KOPT-K1 (cell line): ENCODE results near the gene ZNF775.

ENCODE experiments used
- H3K27ac ChIP-seq: fragments of 200-600 bp; sonication (generic); 2 replicates; pipeline ENCODE4 v1.5.1; 2016; ENCODE audit warnings: antibody characterized with exemption, mild to moderate bottlenecking, low read depth, low read length; ENCODE audit not compliant: poor library complexity, severe bottlenecking
- H3K36me3 ChIP-seq: fragments of 200-600 bp; sonication (generic); 2 replicates; pipeline ENCODE4 v1.5.1; 2017; ENCODE audit warnings: antibody characterized with exemption, mild to moderate bottlenecking, low read length, moderate library complexity; ENCODE audit not compliant: insufficient read depth
- H3K9me3 ChIP-seq: fragments of 200-600 bp; sonication (generic); 2 replicates; pipeline ENCODE4 v1.5.1; 2017; ENCODE audit warnings: antibody characterized with exemption, low read length, mild to moderate bottlenecking; ENCODE audit not compliant: insufficient read depth, poor library complexity, severe bottlenecking

ZNF775 gene

GRCh38 chr7:150432915-150433892 is 54.1 kb downstream of the ZNF775 start:
- H3K9me3 ChIP-seq: no peaks in the 10 kb centered on the region
- H3K36me3 ChIP-seq: no peaks in the 10 kb centered on the region
- no peak overlapping the region for H3K27ac ChIP-seq

DNA sequence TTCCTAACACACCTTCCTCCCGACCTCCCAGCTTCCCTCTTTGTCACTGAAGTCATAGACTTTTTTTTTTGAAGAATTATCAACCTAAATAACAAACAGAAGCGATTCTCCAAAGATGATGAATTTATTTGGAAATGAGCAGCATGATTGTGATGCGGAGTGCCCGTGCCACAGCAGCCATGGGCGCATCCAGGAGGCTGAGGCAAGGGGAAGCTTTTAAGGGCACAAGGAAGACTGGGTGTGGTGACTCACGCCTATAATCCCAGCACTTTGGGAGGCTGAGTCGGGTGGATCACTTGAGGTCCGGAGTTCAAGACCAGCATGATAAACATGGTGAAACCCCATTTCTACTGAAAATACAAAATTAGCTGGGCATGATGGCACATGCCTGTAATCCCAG is 55.1 kb downstream of the ZNF775 start:
- Histone ChIP-seq H3K27ac (no peak overlapping the region), H3K9me3 (no peaks in the 10 kb centered on the region), H3K36me3 (no peaks in the 10 kb centered on the region)

DNA sequence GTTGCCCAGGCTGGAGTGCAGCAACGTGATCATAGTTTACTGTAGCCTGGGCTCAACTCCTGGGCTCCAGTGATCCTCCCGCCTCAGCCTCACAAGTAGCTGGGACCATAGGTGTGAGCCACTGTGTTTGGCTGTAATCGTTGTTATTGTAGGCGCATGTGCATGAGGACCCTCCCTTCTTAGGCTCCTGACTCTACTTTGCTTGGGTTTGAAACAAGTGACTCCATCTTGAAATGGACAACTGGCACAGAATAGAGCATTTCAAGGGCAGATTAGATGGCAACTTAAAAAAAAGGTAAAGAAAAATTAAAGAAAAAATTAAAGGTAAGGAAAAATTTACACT is 55.9 kb downstream of the ZNF775 start:
- Histone ChIP-seq H3K36me3 (no peaks in the 10 kb centered on the region), H3K9me3 (no peaks in the 10 kb centered on the region), H3K27ac (no peak overlapping the region)

DNA sequence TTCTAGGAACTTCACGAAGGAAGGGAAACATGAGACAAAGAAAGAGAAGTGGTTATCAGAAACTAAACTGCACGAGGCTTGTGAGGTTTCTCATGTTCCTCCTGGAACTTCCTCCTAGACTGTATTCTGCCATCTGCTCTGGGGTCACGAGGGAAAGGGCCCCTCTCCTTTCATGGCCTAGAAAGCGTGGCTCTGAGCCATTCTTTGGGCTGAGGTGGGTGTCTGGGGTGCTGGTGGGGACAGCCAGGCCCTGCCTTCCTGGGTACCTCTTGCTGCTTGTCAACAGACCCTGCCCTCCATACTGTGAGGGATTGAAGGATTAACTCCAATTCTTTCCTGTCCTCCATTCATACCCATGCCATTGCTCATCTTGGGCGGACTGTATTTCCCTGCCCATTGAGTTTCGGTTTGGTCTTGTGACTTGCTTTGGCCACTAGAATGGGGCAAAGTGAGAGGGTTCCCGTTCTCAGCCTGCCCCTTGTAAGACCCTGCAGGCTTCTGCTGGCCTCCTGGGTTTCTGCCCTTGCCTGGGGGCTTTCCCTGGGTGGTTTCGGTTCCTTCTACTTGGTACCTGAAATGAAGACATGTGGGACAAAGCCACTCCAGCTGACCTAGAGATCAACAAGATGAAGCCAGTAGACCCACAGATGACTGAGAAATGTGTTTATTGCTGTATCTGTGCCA is 56.4 kb downstream of the ZNF775 start:
- Histone ChIP-seq H3K9me3 (no peaks in the 10 kb centered on the region), H3K36me3 (no peaks in the 10 kb centered on the region), H3K27ac (no peak overlapping the region)

- Histone ChIP-seq H3K9me3 (peaks cover 19% of the 10 kb centered on the region), H3K36me3 (no peaks in the 10 kb centered on the region), H3K27ac (no peak overlapping the region)
These were observed 60.8 kb downstream of the ZNF775 start for GRCh38 chr7:150439967-150440366.

- peaks cover 19% of the 10 kb centered on the region for H3K9me3 ChIP-seq
- H3K36me3 ChIP-seq: no peaks in the 10 kb centered on the region
- no peak overlapping the region for H3K27ac ChIP-seq
These were observed 62.4 kb downstream of the ZNF775 start for GRCh38 chr7:150441524-150441923.

GRCh38 chr7:150442811-150443210 is 63.7 kb downstream of the ZNF775 start:
- no peaks in the 10 kb centered on the region for H3K36me3 ChIP-seq
- no peak overlapping the region for H3K27ac ChIP-seq
- peaks cover 19% of the 10 kb centered on the region for H3K9me3 ChIP-seq

- no peaks in the 10 kb centered on the region for H3K36me3 ChIP-seq
- peaks cover 19% of the 10 kb centered on the region for H3K9me3 ChIP-seq
- H3K27ac ChIP-seq: peak overlapping the region; percentile 36
These were observed 64.8 kb downstream of the ZNF775 start for GRCh38 chr7:150443793-150444540.

- peaks cover 19% of the 10 kb centered on the region for H3K9me3 ChIP-seq
- H3K36me3 ChIP-seq: no peaks in the 10 kb centered on the region
- peak overlapping the region; percentile 36 for H3K27ac ChIP-seq
These were observed 65.7 kb downstream of the ZNF775 start for GRCh38 chr7:150444674-150445365.

DNA sequence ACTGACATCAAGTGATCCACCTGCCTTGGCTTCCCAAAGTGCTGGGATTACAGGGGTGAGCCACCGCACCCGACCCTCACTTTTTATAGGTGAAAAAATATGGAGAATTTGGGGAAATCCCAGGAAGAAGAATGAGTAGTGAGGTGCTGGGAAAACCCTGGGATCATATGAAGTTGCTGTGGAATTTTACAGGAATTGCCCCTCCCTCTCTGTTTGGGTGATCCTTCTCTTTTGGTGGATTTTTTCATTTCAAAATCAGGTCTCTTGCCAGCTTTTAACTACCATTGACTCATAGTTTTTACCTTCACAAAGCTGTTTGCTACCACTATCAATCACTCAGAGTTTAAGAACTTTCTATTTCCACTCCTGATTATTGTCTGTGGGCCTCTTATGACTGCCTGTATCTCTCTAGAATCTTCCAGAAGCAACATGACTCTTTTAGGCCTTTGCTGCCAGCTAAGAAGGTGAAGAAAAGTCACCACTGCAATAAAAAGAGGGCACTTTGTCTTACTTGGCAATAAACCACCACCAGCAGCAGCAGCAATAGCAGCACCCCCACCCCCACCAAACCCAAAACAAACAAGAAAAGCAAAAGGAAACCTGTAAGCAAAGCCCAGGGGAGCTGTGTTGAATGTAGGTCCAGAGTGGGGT is 67.3 kb downstream of the ZNF775 start:
- Histone ChIP-seq H3K27ac (peak overlapping the region; percentile 95), H3K36me3 (no peaks in the 10 kb centered on the region), H3K9me3 (peaks cover 16% of the 10 kb centered on the region)
